Common myeloid progenitor, CD34-positive (primary cell): ENCODE data around the gene OR10H4. TPM values are rescaled to one million over a fixed set of nuclear protein-coding genes. Genes with fewer than 3 reads are reported as not detected.
"Not testable (repeated sequence)": the region's sequence is repeated elsewhere in the genome, so short reads cannot be mapped to it uniquely, and the experiment has no call there.

ENCODE experiments used
- CTCF ChIA-PET: fragments of 350-600 bp; sonication (Branson Sonifier 250); formaldehyde crosslinking; loops from one replicate; lab custom pipeline; 2021; ENCODE audit warnings: antibody characterized with exemption; lab: Charles Lee
- POLR2A ChIA-PET: fragments of 350-600 bp; sonication (Branson Sonifier 250); formaldehyde crosslinking; loops from one replicate; lab custom pipeline; 2021; ENCODE audit warnings: antibody characterized with exemption; lab: Charles Lee
- DNase-seq, 3 donors: peaks; one replicate each; pipeline versions ENCODE4 v3.0.0 to v3.0.0-alpha.2; 2013
- H3K27ac ChIP-seq, 2 experiments: 1 replicate in 1 of 2; 2 replicates in 1 of 2; pipeline ENCODE4 v1.7.0; 2013; ENCODE audit warnings: inconsistent platforms in 2 of 2, low read length in 2 of 2, mild to moderate bottlenecking in 2 of 2, low read depth in 1 of 2, moderate library complexity in 1 of 2; ENCODE audit not compliant: severe bottlenecking in 2 of 2, insufficient read depth in 1 of 2, poor library complexity in 1 of 2
- H3K27me3 ChIP-seq, 5 experiments: replicated peaks in 2 of 5; 1 replicate in 3 of 5; 2 replicates in 2 of 5; pipeline versions ENCODE4 v1.6.1 to v1.7.0; 2013; ENCODE audit warnings: low read length in 4 of 5, mild to moderate bottlenecking in 2 of 5, moderate library complexity in 2 of 5, inconsistent platforms in 1 of 5; ENCODE audit not compliant: insufficient read depth in 5 of 5, control insufficient read depth in 4 of 5
- H3K36me3 ChIP-seq, 4 experiments: 1 replicate in 2 of 4; 2 replicates in 2 of 4; pipeline versions ENCODE4 v1.6.1 to v1.7.0; 2013; ENCODE audit warnings: low read length in 3 of 4, control low read depth in 1 of 4, mild to moderate bottlenecking in 1 of 4; ENCODE audit not compliant: control insufficient read depth in 4 of 4, insufficient read depth in 4 of 4
- H3K4me1 ChIP-seq, 4 experiments: 1 replicate in 3 of 4; 2 replicates in 1 of 4; pipeline versions ENCODE4 v1.6.1 to v1.7.1; 2013; ENCODE audit warnings: low read length in 3 of 4, mild to moderate bottlenecking in 3 of 4, control low read depth in 1 of 4, inconsistent platforms in 1 of 4, moderate library complexity in 1 of 4; ENCODE audit not compliant: control insufficient read depth in 4 of 4, insufficient read depth in 4 of 4; ENCODE audit errors: control extremely low read depth in 1 of 4
- H3K4me3 ChIP-seq, 7 experiments: 1 replicate in 4 of 7; 2 replicates in 3 of 7; pipeline versions ENCODE4 v1.5.1 to v1.7.0; 2013; ENCODE audit warnings: mild to moderate bottlenecking in 7 of 7, low read length in 6 of 7, moderate library complexity in 6 of 7, inconsistent platforms in 2 of 7, low read depth in 2 of 7, control low read depth in 1 of 7; ENCODE audit not compliant: insufficient read depth in 4 of 7, control insufficient read depth in 1 of 7; ENCODE audit errors: extremely low read depth in 1 of 7
- H3K9me3 ChIP-seq, 5 experiments: 1 replicate in 4 of 5; 2 replicates in 1 of 5; pipeline versions ENCODE4 v1.6.1 to v1.7.1; 2013; ENCODE audit warnings: low read length in 4 of 5, mild to moderate bottlenecking in 2 of 5, inconsistent platforms in 1 of 5, low read depth in 1 of 5, moderate library complexity in 1 of 5; ENCODE audit not compliant: control insufficient read depth in 4 of 5, insufficient read depth in 2 of 5; ENCODE audit errors: control extremely low read depth in 1 of 5
- WGBS: methylation state at CpG from one replicate; pipeline ENCODE4 v1.1.5; 2013; ENCODE audit not compliant: insufficient coverage; 5-methylcytosine and 5-hydroxymethylcytosine counted together
- polyA plus RNA-seq: library from polyadenylated mRNA; unstranded; fragments of 120-200 nt; gene quantifications from one replicate; pipeline ENCODE4 v1.2.1, GENCODE V29; 2013

Gene OR10H4
- polyA plus RNA-seq, result not detected

DNA sequence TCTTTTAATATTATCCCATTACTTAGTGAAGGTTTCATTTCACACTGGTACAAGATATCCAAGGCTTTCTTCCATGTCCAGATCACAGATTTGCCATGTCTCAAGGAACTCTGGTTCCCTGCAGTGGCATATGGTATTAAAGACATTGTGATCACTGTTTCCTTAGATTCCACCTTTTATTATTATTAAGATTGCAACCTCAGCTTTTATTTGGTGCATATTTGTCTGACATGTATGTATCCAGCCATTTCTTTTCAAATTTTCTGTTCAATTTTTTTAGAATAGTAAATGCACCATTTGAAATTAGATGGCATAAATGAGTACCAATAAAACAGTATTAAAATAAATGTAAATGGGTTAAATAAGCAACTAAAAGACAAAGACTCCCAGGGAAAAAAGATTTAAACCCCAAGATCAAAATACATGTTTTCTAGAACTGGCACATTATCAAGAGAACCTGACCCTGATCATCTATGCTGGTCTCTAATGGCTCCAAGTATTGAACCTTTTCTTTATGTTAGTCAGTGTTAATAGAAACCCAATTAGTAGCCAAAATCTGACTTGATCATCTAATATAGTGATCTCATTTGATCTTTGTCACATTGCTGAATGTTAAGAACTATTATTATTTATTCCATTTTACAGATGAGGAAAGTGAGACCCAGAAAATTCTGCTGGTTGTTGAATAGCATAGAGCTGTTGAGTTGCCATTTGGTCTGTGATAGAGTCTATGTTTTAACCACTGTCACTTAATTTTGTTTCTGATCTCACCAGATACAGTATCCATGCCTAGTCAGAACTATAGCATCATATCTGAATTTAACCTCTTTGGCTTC lies at the start of gene OR10H4:
Gene OR10H4, plus strand, starts transcription at position 786 of the 836 bp plus-strand sequence. Its CDS starts 0 bp downstream, at position 786.
- Histone ChIP-seq H3K9me3 (peaks cover 4 to 35% (median 11%) of the 10 kb centered on the region in 5 experiments), H3K4me1 (no peaks in the 10 kb centered on the region), H3K36me3 (no peaks in the 10 kb centered on the region), H3K27me3 (peaks cover 2 to 23% (median 9%) of the 10 kb centered on the region in 5 experiments), H3K27ac (no peak within 1 kb of the TSS), H3K4me3 (no peak within 1 kb of the TSS)
- POLR2A ChIA-PET, result no interaction called here
- no peak for DNase-seq
- CTCF ChIA-PET, result no interaction called here

- POLR2A ChIA-PET, H3K4me1 ChIP-seq, H3K36me3 ChIP-seq, H3K27ac ChIP-seq, H3K27me3 ChIP-seq: not testable (repeated sequence)
- WGBS, result 20% methylated on average over 13 of the region's 30 CpGs
- CTCF ChIA-PET, result interaction anchor here (0.6 to 1.6 kb wide), 4 partner anchors 12 to 1906 kb away, joined by 3 to 6 read pairs (median 3); no protein-coding TSS in a partner anchor
- H3K9me3 ChIP-seq, result peaks cover 0 to 12% (median 0%) of the 10 kb centered on the region in 5 experiments
- H3K4me3 ChIP-seq, result peak overlapping the region in 3 of 7 experiments; percentile 33 to 59 (median 51)
- DNase-seq, result peak in 2 of 3 donors; percentile 31 to 46
These were observed 49.2 kb upstream of the OR10H4 start for GRCh38 chr19:15899561-15899960.

DNA sequence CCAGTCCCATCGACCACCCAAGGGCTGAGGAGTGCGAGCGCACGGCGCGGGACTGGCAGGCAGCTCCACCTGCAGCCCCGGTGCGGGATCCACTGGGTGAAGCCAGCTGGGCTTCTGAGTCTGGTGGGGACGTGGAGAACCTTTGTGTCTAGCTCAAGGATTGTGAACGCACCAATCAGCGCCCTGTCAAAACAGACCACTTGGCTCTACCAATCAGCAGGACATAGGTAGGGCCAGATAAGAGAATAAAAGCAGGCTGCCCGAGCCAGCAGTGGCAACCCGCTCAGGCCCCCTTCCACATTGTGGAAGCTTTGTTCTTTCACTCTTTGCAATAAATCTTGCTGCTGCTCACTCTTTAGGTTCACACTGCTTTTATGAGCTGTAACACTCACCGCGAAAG lies 48.8 kb upstream of the OR10H4 start:
- H3K4me1 ChIP-seq, H3K27me3 ChIP-seq, POLR2A ChIA-PET, H3K27ac ChIP-seq, H3K36me3 ChIP-seq: not testable (repeated sequence)
- WGBS, result no CpG with 5 or more reads among the region's 15 CpGs
- Histone ChIP-seq H3K9me3 (peaks cover 0 to 12% (median 0%) of the 10 kb centered on the region in 5 experiments), H3K4me3 (peak overlapping the region in 2 of 7 experiments; percentile 51 to 59)
- CTCF ChIA-PET, result interaction anchor here (0.9 to 1.6 kb wide), 6 partner anchors 10 to 89 kb away, joined by 3 to 6 read pairs (median 3); no protein-coding TSS in a partner anchor
- DNase-seq, result peak; percentile 54 to 56 (median 56)

DNA sequence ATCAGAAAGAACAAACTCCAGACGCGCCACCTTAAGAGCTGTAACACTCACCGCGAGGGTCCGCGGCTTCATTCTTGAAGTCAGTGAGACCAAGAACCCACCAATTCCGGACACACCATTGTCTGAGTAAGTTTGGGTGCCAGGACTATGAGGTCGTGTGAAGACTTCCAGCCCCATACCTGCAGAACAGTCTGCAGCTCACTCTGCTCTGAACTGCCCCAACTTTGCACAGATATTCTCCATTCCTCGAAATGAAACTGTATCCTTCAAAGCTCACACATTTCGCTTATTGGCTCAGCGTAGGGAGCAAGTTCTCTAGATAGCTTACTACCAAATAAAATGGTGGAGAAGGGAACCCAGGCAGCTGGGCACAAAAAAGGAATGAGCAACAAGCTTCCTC lies 48.3 kb upstream of the OR10H4 start:
- Histone ChIP-seq H3K27me3 (peaks cover 0 to 6% (median 0%) of the 10 kb centered on the region in 5 experiments), H3K27ac (no peak overlapping the region), H3K36me3 (no peaks in the 10 kb centered on the region), H3K9me3 (peaks cover 0 to 12% (median 0%) of the 10 kb centered on the region in 5 experiments), H3K4me3 (peak overlapping the region in 2 of 7 experiments; percentile 51), H3K4me1 (peaks cover 0 to 8% (median under 1%) of the 10 kb centered on the region in 4 experiments)
- POLR2A ChIA-PET, result no interaction called here
- DNase-seq, result peak in 1 of 3 donors; percentile 7
- 72% methylated on average over 8 of the region's 11 CpGs for WGBS
- CTCF ChIA-PET, result interaction anchor here (1.2 to 1.6 kb wide), 5 partner anchors 10 to 25 kb away, joined by 3 to 6 read pairs (median 3); no protein-coding TSS in a partner anchor

- WGBS, result 89% methylated on average over 9 of the region's 11 CpGs
- CTCF ChIA-PET, result interaction anchor here (1.2 kb wide), 1 partner anchor 272 kb away, joined by 3 read pairs; no protein-coding TSS in a partner anchor
- POLR2A ChIA-PET, result no interaction called here
- Histone ChIP-seq H3K4me1 (peaks cover 0 to 8% (median under 1%) of the 10 kb centered on the region in 4 experiments), H3K9me3 (peaks cover 0 to 20% (median 0%) of the 10 kb centered on the region in 5 experiments), H3K36me3 (no peaks in the 10 kb centered on the region), H3K4me3 (no peak overlapping the region), H3K27me3 (peaks cover 0 to 6% (median 0%) of the 10 kb centered on the region in 5 experiments), H3K27ac (no peak overlapping the region)
- no peak for DNase-seq
These were observed 46.6 kb upstream of the OR10H4 start for GRCh38 chr19:15902254-15902653.

DNA sequence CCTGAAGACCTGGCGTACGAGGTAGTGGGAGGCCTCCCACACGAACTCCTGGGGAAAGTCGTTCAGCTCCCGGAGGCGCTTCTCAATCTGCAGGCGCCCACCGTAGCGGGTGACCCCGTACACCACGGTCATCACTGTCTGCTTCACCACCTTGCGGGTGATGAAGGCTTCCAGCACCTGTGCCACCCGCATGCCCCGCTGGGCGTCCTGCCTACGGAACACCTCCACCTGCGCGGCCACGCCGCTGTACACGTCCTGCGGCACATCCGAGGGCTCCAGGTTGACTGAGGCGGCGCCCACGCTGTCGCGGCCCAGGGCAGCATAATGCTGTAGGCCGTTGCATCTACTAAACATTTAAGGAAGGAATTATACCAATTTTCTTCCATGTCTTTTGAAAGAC lies 45.9 kb upstream of the OR10H4 start:
- POLR2A ChIA-PET, DNase-seq: not testable (repeated sequence)
- CTCF ChIA-PET, result interaction anchor here (1.2 kb wide), 1 partner anchor 273 kb away, joined by 3 read pairs; no protein-coding TSS in a partner anchor

DNA sequence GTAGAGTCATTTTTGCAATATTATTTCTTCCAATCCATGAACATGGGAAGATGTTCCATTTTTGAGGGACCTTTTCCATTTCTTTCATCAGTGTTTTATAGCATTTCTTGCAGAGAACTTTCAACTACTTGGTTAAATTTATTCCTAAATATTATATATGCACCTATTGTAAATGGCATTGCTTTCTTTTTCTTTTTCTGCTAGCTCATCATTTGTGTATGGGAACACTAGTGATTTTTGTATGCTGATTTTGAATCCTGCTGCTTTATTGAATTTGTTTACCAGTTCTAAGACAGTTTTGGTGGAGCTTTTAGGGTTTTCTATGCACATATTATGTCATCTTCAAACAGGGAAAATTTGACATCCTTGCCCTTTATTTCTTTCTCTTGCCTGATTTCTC lies 43.8 kb upstream of the OR10H4 start:
- H3K36me3 ChIP-seq, result no peaks in the 10 kb centered on the region
- no peak overlapping the region for H3K4me3 ChIP-seq
- peaks cover 0 to 11% (median 2%) of the 10 kb centered on the region in 5 experiments for H3K27me3 ChIP-seq
- ChIA-PET CTCF (no interaction called here), POLR2A (no interaction called here)
- H3K9me3 ChIP-seq, result peaks cover 0 to 20% (median 1%) of the 10 kb centered on the region in 5 experiments
- no peak for DNase-seq
- no peak overlapping the region for H3K27ac ChIP-seq
- H3K4me1 ChIP-seq, result peaks cover 0 to 6% (median under 1%) of the 10 kb centered on the region in 4 experiments

More for the DNA sequence above, 45.9 kb upstream of the OR10H4 start:
- not testable (repeated sequence) for H3K27ac ChIP-seq, H3K4me1 ChIP-seq, H3K27me3 ChIP-seq, H3K4me3 ChIP-seq, H3K36me3 ChIP-seq
- peaks cover 0 to 20% (median 0%) of the 10 kb centered on the region in 5 experiments for H3K9me3 ChIP-seq
- WGBS, result 95% methylated on average over 7 of the region's 29 CpGs
